SK-MEL-5 (cell line): ENCODE results near the gene OLIG1. TPM values are rescaled to one million over a fixed set of nuclear protein-coding genes. Genes with fewer than 3 reads are reported as not detected.
A peak's percentile ranks its signal among the peaks of the same experiment; 100 is the strongest.

Experiments
- DNase-seq: peaks from one replicate; pipeline ENCODE4 v3.0.0-alpha.2; 2016; ENCODE audit warnings: low read depth, low spot score
- in situ Hi-C: cut with HindIII; loops from 2 replicates; pipeline ENCODE4 v1.10.0; 2016; ENCODE audit warnings: low sequenced_read_pairs, high pct_unique_total_duplicates, low pct_unique_long_range_greater_than_20kb
- total RNA-seq: library from RNA; depleted of rRNA; stranded (reverse); fragments of >200 nt; shearing (Covaris generic); gene quantifications from 2 replicates; pipeline ENCODE4 v1.2.3, GENCODE V29; 2014; rRNA removed

OLIG1 gene
- total RNA-seq, 1 experiment from 2014 or later = 1.5 TPM

DNA sequence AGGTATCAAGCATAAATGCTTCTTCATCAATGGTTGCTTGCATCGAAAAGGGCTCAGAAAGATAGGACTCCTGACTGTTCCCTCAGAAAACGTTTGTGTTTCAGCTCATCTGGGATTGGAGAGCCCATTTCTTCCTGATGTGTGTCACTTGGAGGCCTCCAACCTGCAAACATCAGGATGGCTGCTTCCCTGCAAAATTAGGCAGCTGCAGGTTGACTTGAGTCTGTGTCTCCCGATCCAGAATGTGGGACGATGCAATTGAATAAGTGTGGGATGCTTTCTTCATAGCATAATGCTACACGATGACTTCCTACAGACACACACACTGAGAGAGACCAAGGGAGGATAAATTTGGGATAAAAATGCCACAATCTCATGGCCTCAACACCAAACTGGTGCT is 42.2 kb downstream of the OLIG1 start:
- in situ Hi-C loops = no loop called here
- no peak for DNase-seq

DNA sequence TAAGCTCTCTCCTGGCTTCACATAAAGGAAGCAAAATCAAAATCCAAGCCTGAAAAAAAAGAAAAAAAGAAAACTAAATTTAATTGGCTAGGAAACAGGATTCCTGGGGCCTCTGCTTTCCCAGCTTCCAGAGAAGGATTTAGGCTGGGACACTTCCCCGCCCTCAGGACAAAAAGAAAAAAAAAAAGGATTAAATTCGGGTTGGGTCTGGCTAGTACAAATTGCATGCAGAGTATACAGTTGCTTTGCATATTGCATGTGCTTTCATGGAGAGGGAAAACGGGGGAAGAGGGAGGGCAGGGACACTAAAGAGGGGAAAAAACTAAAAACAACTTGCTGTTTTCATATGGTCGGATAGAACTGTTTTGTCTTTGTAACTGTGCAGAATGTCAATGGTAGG is 42.7 kb downstream of the OLIG1 start:
- in situ Hi-C loops = no loop called here

DNA sequence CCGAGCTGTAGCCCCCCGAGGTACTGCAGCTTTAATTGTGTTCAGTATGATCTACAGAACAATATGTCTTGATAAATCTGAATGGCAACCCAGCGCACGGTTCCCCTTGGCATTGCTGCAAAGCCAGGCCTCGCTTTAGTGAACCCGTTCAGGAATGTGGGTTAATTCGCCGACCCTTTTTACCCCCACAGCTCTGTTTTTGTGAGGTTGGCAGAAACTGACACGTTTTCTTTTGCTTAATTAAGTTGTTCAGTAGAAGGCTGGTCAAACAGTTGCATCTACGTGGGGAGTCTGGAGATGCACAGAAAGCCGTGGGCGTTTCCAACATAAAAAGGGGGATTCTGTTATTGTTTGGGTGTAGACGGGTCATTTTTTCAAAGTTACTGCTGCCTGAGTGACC is 43.2 kb downstream of the OLIG1 start:
- in situ Hi-C loops = no loop called here
- DNase-seq = no peak

More for the DNA sequence above, 42.7 kb downstream of the OLIG1 start:
- no peak for DNase-seq

DNA sequence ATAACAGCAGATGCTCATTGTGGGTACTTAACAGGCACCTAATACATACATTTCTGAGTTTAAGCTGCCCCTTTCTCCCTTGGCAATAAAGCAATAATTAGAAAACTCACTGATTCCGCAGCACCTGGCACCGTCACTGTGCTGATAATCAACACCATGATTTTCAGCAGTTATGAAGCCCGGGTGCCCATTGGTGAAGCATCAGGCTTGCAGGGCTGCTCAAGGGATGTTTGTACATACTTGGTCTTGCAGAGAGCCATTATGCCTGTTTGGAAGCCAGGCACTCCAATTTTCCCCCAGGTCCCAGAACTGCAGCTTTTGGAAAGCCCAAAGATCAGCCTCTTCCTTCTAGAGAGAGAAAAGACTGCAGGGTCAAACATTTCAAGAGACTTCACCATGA is 44.3 kb downstream of the OLIG1 start:
- in situ Hi-C loops = no loop called here

DNA sequence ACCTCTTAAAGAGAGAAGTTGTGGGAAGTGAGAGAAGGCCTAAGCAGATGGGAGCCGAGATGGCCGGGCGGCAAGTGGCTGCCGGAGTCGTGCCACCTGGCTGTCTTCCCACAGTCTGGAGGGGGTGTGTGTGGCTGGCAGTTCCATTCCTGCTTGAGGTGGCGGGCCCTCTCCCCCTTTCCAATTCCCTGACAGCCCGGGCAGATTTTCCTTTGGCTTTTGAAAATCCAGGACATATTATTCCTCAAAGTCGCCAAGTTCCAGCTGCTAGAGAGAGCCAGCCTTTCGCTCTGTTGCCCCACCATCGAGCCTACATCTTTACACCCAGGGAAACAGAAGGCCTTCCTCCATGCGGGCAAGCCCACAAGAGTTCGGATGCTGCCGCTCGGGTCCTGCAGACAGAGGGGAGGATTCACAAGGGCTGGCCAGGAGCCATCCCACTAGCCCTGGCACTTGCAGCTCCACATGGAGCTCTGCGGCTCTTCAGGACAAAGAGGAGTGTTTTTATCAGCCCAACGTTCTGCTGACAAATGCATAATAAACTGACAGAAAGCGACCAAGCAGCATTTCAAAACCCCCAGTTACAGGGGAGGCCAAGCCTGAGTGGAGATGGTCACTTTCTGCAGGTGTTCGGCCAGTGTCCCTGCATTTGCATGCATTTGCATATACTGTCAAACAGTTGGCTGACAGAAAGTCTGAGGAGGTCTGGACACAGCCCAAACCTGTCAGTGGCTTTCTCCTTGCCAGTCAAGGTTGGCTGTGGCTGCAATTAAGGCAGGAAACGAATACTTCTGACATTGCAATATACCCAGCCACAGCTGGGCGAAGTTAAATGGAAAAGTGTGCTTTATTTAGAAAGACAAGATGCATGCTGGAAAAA is 45.9 kb downstream of the OLIG1 start:
- in situ Hi-C loops = no loop called here
- DNase-seq = peak; percentile 53

More for the DNA sequence above, 44.3 kb downstream of the OLIG1 start:
- no peak for DNase-seq

DNA sequence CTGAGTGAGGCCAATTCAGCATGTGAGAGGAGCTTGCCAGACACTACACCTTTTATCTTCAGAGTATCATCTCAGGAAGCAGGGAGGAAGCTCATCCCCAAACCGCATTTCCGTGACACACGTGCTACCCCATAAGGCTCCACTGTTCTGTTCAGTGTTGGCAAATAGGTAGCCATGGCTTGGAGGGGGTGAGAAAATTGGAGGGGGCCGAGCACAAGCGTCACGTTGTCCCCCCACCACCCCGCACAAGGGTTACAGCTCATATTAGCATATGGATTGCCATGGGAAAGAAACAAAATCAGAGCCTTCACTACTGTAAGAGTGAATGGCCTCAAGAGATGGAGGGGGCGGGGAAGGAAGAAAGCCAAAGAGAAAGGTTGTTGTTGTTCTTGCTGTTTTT is 46.7 kb downstream of the OLIG1 start:
- DNase-seq = peak; percentile 97
- in situ Hi-C loops = no loop called here

DNA sequence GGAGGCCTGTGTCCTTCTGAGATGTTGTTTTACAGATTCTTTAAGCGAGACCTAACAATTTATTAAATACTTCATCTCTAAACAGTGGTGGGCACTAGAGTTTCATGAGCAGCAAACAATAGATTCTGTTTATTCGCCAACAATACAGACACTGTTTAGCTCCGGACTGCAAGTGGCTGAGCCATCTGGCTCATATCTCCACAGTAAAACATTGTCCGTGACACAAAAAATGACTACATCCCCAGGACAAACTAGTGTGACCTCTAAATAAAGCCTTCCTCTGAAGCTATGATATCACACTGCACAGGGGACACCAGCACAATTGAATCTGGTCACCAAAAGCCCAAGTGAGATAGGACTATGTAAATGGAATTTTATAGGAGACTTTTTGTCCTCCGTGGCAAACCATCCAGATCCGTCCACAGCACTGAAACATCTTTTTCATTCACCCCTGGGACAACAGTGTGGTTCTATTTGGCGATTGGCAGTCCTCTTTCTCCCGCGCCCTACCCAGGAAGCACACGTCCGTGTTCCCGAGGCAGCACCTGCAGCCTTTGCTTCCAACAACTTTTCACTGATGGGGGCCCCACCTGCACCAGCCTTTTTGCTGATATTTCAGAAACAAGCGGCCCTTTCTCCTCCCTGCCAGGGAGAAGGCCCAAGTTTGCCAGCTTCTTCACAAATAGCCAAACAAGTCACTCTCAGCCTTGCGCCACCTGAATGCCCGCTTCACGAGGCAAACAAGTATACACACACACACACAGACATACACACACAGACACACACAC is 47.4 kb downstream of the OLIG1 start:
- peak; percentile 94 for DNase-seq
- in situ Hi-C loops = no loop called here

Other genes with a start within 250 kb of the OLIG1 start
- gene OLIG2, start 44.2 kb upstream of the OLIG1 start, total RNA-seq = 24.4 and 25.8 TPM in 2 replicates
- gene IFNAR2, start 159.8 kb downstream of the OLIG1 start, total RNA-seq = 7.9 and 11.9 TPM in 2 replicates
- gene IL10RB, start 196.2 kb downstream of the OLIG1 start, total RNA-seq = 30.0 and 32.5 TPM in 2 replicates